NCI-H69 (cell line): ENCODE data around the gene EFCAB14.
"Not testable (repeated sequence)": the region's sequence is repeated elsewhere in the genome, so short reads cannot be mapped to it uniquely, and the experiment has no call there.

Source experiments
- DNase-seq: peaks from one replicate; lab custom pipeline; 2025; lab: John Stamatoyannopoulos, UW

The EFCAB14 gene, protein sequence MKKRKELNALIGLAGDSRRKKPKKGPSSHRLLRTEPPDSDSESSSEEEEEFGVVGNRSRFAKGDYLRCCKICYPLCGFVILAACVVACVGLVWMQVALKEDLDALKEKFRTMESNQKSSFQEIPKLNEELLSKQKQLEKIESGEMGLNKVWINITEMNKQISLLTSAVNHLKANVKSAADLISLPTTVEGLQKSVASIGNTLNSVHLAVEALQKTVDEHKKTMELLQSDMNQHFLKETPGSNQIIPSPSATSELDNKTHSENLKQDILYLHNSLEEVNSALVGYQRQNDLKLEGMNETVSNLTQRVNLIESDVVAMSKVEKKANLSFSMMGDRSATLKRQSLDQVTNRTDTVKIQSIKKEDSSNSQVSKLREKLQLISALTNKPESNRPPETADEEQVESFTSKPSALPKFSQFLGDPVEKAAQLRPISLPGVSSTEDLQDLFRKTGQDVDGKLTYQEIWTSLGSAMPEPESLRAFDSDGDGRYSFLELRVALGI

GRCh38 chr1:46718727-46719622 lies at the start of gene EFCAB14:
Gene EFCAB14, minus strand, starts transcription at chr1:46719114. Its CDS starts 1,027 bp downstream, at chr1:46718087.
- peak; percentile 94 for DNase-seq

DNA sequence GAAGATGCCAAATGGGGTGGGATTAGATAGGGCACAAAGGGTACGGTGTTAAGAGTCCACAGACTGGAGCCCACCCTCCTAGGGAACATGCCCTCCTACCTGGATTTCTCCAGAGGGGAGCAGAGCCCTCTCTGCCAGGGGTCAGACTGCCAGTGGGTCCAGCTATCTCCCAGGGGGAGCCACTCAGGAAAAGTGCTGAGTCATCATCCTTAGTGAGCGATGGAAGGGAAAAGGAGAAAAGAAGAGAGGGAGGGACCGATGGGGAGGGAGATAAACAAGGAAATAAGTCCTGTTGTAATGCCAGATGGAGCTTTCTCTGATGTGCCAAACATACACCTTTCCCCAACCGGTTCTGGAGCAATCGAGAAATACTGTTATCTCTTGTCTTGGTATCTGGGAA lies 49.5 kb upstream of the EFCAB14 start:
- no peak for DNase-seq

GRCh38 chr1:46767649-46768282 lies 48.9 kb upstream of the EFCAB14 start:
- no peak for DNase-seq

- DNase-seq, result no peak
These were observed 45.5 kb upstream of the EFCAB14 start for GRCh38 chr1:46764402-46764801.

- no peak for DNase-seq
These were observed 42.8 kb upstream of the EFCAB14 start for GRCh38 chr1:46761740-46762139.

- DNase-seq, result no peak
These were observed 41.7 kb upstream of the EFCAB14 start for GRCh38 chr1:46760558-46761166.

GRCh38 chr1:46757956-46758528 lies 39.1 kb upstream of the EFCAB14 start:
- no peak for DNase-seq

GRCh38 chr1:46757247-46757955 lies 38.5 kb upstream of the EFCAB14 start:
- DNase-seq, result peak; percentile 65

DNA sequence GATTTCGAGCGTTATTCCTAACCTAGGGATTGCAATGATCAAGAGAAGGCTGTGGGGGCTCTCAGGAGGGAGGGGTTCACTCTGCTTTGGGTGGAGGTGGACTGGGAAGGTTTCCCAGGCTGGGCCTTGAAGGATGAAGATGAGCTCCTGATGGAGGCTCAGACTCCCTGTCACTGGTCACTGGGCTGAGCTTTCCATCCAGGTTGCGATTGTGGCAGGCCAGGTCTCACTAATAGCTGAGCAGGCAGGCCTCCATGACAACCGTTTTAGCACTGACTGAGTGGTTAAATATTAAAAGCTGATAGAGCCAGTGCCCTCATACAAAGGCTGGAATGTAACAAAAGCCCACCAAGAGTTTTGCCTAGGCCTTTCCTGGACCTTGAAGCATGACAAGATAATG lies 36.2 kb upstream of the EFCAB14 start:
- DNase-seq, result no peak

GRCh38 chr1:46754707-46755106 lies 35.8 kb upstream of the EFCAB14 start:
- DNase-seq, result not testable (repeated sequence)

- no peak for DNase-seq
These were observed 35.1 kb upstream of the EFCAB14 start for GRCh38 chr1:46753985-46754384.

- no peak for DNase-seq
These were observed 31.0 kb upstream of the EFCAB14 start for GRCh38 chr1:46749921-46750404.

GRCh38 chr1:46749404-46749803 lies 30.5 kb upstream of the EFCAB14 start:
- no peak for DNase-seq

DNA sequence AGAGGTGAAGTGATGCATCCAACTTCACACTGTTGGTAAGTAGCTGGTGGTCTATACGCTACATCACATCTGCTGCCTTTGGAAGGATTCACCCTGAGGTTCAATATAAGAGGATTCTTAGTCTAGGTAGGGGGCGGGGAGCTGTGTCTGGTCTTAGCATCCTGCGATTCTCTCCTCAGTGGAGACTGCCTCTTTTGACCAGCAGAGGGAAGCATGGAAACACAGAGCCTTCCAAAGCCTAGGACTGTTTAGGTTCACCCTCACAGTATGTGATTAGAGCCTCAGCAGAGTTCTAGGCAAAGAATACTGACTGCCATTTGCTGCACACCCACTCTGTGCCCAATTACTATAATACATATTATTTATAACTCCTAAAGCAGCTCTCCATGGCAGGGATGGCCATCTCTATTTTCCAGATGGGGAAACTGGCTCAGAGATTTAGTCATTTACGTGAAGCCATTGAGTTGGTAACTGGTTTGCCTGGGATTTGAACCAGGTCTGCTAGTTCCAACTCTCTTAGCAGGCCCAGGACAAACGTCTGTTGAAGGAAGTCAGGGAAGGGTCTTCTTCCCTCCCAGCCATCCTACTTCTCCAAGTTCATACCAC lies 28.9 kb upstream of the EFCAB14 start:
- DNase-seq, result peak; percentile 57

DNA sequence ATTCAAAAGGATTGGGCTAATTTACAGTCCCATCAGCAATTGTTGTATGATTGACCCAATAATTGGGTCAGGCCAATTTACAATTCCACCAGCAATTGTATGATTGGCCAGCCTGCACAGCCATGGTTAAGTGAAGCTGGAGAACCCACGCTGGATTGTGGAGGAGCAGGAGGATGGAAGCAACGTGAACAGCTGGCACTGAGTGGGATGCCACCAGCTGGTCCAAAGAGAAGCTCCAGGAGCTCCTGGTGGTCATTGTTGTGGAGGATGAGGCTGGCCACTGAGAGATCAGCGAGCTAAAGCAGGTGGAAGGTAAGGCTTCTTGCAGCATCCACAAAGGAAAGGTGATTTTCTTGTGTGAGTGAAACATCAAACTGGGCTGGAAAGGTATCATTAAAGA lies 23.2 kb upstream of the EFCAB14 start:
- no peak for DNase-seq

- no peak for DNase-seq
These were observed 16.9 kb upstream of the EFCAB14 start for GRCh38 chr1:46735708-46736324.

DNA sequence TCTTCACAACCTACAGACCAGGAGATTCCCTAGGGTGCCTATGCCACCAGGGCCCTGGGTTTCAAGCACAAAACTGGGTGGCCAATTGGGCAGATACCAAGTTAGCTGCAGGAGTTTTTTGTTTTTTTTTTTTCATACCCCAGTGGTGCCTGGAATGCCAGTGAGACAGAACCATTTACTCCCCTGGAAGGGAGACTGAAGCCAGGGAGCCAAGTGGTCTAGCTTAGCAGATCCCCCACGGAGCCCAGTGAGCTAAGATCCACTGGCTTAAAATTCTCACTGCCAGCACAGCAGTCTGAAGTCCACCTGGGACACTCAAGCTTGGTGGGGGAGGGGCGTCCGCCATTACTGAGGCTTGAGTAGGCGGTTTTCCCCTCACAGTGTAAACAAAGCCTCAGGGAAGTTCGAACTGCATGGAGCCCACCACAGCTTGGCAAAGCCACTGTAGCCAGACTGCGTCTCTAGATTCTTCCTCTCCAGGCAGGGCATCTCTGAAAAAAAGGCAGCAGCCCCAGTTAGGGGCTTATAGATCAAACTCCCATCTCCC lies 9.5 kb upstream of the EFCAB14 start:
- DNase-seq, result peak; percentile 56

GRCh38 chr1:46725736-46726108 lies 6.8 kb upstream of the EFCAB14 start:
- no peak for DNase-seq

DNA sequence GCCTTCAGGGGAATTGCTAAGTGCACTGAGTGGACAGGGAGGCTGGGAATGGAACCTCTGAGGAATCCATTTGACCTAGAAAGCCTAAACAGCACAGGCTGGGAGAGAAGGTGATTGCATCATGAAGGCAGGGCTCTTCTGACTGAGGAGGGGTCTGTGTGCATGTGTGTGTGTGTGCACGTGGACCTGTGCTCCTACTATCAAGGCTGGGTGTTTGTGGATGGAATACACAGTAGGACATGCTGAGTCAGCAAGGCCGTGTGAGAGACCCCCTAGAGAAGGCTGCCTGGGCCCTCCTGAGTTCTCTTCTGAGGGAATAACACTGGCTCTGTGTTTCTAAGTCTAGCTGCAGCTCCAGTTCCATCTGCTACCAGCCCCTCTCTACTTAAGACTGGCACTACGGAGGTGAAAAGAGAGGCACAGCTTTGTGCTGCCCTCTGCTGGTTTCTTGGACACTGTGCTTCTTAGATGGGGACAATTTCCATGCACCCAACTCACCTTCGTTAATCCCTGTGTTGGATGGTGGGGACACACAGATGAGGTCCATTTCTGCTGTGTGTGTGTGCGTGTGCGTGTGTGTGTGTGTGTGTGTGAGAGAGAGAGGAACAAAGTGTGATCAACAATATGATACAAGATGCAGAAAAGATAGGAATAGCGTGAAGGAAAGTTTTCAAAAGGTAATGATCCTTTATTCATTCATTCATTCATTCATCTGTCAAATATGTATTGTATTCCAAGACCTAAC lies 6.2 kb upstream of the EFCAB14 start:
- peak; percentile 76 for DNase-seq
